Stimulated activated CD4-positive, alpha-beta T cell treated with anti-CD3 and anti-CD28 coated beads, Interleukin-15, amount 100 ng/mL, for 48 hours (primary cell): ENCODE measurements around the gene ARHGAP8.

Experiments
- DNase-seq, 2 donors: peaks; one replicate each; pipeline ENCODE4 v3.0.0-alpha.2; 2020; ENCODE audit warnings: low read depth in 2 of 2

ARHGAP8 gene

DNA sequence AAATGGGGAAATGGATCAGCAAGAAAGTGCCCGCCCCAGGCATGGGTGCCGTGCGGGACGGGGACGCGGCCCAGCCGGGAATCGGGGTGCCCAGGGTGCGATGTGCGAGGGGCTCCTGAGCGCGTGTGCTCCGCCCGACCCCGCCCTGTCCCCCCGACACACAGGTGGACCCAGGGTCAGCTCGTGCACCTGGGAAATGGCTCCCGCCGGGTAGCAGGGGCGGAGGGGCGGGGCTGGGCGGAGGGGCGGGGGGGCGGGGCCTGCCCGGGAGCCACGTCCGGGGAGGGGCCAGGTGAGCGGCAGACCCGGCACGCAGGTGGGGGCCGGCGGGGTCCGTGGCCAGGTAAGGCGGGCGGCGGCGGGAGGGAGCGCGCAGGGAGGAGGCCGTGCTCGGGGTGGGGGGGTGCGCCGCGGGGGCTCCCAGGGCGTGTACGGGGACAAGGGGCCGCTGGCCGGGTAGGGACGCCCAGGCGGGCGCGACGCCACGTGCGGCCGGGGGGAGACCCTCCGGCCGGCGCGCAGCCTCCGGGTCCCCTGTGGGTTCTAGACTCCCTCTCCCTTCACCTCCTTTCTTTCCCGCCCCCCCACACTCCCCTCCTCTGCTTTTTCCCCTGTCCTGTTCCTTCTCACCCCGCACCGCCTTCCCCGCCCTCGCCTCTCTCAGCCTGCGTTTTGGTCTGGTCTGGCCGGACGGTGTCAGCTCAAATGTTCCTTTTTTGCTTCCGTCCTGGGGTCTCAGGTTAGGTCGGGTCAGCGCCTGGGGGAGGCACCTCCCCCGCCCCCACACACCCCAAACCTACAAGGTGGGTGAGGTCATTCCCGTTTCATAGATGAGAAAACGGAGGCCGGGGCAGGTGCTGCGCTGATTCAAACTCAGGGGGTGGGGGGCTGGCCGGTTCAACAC, at the start of gene ARHGAP8:
ARHGAP8 (plus strand) TSS at position 291 of the 904 bp plus-strand sequence. CDS start 33,953 bp downstream, outside the sequence.
- no peak for DNase-seq

GRCh38 chr22:44703255-44703870, 49.0 kb upstream of the ARHGAP8 start:
- DNase-seq, result no peak

DNA sequence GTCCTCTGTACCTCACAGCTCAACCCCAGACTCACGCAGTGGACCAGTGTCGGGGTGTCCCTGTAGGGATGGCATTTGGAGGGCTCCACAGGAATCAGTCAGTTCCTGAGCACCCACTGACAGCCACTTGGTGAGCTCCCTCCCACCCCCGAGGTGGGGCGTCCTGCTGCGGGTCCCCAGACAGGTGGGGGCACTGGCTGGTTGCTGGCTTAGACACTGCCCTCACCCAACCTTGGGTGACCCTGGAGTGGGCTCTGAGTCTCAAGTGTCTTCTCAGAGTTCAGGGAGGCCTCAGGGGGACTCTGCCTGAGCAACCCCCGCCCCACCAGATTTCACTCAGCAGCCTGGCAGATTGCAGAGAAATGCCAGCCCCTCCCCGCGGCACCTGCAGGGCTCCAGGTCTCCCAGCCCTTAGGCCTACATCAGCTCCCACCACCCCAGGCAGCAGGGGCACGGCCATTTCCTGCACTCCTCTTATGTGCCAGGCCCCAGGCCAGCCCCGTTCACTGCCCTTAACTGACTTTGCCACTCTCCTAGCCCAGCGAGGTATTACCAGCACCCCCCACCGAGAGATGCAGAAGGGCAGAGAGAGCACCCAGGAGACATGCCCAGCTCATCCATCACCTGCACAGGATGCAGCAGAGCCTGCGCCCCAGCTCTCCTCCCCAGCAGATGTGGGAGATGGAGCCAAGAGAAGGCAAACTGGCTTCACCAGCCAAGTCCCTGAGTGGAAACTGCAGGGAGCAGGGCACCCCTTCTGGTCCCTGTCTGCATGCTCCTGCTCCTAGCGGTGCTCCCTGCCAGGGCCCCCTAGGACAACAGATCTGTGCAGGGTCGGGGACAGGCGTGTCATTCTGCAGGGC, 48.0 kb upstream of the ARHGAP8 start:
- DNase-seq, result no peak

GRCh38 chr22:44705022-44705297, 47.4 kb upstream of the ARHGAP8 start:
- DNase-seq, result no peak

DNA sequence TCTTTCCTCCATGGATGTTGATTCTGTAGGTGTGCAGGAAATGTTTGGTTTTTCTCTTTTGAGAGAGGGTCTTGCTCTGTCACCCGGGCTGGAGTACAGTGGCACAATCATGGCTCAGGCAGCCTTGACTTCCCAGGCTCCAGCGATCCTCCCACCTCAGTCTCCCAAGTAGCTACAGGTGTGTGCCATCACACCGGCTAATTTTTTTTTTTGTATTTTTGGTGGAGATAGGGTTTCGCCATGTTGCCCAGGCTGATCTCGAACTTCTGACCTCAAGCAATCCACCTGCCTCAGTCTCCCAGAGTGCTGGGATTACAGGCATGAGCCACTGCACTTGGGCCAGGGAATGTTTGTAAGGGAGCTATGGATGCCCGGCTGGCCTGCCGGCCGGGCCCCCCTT, 45.9 kb upstream of the ARHGAP8 start:
- DNase-seq, result no peak

DNA sequence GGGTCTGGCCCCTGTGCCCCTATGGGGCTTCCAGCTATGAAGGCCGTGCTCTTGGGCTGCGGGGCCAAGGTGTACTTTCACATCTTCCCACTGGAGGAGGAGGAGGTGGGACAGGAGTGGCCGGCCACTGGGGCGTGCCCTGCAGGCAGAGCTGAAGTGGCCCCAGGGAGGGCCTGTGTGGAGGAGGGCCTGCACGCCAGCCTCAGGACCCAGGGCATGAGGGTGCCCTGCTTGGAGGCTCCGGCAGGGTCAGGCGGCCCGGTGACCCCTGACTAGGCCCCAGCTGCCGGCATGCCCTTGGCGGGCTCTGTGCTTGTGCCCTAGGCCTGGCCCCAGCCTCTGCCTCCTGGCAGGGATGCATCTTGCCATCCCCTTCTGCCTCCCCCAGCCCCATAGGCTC, 45.2 kb upstream of the ARHGAP8 start:
- no peak for DNase-seq

DNA sequence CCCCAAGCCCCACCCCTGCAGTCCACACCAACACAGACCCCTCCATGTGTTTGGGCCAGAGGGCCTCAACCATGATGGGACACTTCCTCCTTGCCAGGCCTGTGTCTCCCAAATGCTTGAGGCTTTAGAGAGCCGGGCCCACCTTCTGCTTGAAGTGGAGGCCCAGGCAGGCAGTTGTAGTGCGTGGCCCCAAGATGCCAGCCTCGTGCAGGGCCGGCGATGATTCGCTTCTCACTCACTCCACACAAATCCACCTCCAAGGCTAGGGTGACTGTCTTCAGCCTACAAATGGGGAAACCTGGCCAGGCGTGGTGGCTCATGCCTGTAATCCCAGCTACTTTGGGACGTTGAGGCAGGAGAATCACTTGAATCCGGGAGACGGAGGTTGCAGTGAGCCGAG, 44.6 kb upstream of the ARHGAP8 start:
- DNase-seq, result no peak

GRCh38 chr22:44709881-44710392, 42.4 kb upstream of the ARHGAP8 start:
- DNase-seq, result no peak

GRCh38 chr22:44710474-44711240, 41.7 kb upstream of the ARHGAP8 start:
- DNase-seq, result no peak

GRCh38 chr22:44711241-44711560, 41.2 kb upstream of the ARHGAP8 start:
- no peak for DNase-seq

DNA sequence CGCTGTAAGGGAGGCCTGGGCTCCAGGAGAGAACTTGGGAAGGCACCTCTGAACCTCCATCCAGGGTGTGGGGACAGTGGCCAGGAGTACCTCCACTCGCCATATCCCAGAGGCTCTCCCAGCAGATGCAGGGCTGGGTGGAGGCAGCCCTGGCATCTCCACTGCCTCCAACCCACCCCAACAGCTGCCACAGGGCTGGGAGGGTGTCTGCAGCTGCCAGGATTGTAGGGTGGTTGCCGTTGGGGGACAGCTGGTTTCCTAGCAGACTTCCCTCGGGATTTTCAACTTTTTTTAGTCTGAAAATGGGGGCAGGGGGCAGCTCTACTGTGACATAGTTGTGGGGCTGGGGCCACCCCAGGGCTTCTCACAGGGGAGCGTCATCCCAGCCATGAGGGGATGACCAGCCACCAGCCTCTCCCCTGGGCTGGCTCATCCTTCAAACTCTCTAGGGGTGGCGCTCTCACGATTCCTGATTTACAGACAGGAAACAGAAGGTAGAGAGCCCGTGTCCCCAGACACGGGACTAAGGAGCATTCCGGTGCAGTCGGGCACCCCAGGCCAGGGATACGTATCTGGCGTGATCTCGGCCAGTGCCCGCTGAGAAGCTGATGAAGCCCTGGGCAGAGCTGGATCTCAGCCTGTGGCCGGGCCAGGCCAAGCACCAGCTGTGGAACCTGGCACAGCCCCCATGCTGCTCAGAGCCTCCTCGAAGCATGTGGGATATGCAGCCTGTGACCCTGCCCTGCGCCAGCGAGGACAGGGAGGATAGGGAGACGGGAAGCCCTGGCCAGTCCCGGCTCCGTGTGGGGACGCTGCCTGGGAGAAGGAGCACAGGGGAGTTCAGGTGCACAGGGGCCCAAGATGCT, 40.5 kb upstream of the ARHGAP8 start:
- DNase-seq, result no peak

GRCh38 chr22:44712962-44713361, 39.4 kb upstream of the ARHGAP8 start:
- DNase-seq, result no peak

DNA sequence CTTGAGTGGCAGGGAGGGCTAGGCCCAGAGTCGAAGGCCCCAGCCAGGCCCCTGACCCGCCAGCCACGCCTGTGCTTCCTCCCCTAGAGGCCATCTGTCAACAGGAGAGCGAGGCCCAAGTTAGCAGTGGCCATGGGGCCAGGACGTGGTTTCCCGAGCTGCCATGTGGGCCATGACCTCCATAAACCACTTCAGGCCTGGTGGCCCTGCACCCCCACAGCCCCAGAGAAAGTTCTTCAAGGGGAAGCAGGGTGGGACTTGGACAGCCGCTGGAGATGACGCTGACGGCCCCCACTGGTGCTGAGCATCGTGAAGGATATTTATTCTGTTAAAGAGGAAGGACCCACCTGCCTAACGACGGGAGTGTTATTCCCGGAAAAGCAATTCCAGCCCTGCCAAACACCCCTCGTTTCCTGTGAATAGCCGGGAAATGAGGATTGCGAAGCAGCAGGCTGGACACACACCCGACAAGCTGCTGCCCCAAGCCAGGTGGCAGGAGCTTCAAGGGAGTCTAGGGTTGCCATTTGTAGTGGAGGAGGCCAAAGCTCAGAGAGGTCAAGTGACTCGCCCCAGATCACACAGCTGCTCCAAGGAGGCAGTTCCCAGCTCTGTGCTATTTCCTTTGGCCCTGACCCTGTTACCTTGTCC, 37.5 kb upstream of the ARHGAP8 start:
- no peak for DNase-seq

GRCh38 chr22:44718418-44718817, 34.0 kb upstream of the ARHGAP8 start:
- no peak for DNase-seq

GRCh38 chr22:44719586-44720368, 32.6 kb upstream of the ARHGAP8 start:
- DNase-seq, result no peak

DNA sequence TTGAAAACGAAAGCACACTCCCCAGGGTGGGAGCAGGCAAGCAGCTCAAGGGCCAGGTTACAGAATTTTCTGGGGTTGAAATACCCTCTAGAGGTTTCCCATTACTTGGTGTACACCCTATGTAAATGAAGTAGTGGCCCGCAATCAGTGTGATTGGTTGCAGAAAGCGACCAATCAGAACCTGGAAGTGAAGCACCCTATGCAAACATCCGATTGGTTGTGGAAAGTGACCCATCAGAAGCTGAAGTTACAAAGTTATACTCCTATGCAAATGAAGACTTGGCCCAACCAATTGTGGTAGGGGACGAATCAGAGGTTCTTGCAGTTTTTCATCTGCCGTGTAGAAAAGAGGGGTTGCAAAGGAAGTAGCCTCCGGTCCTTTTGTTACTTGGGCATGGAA, 31.2 kb upstream of the ARHGAP8 start:
- no peak for DNase-seq

DNA sequence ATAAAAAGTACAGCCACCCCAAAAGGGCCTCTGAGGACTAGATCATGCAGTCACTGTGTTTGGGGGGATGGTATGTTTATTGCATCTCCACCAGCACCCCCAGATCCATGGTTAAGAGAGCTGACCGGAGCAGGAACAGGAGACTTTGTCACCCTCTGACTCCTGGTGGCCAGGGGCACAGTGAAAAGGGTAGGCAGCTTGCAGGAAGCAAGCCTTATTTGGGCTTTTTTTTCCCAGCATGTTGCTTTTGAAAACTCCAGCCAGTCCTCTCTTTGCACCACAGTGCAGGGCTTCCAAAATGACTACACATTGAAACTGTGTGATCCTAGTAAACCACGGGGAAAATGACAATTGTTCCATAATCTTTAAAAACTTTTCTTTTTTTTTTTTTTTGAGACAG, 29.8 kb upstream of the ARHGAP8 start:
- DNase-seq, result no peak

GRCh38 chr22:44723801-44724200, 28.6 kb upstream of the ARHGAP8 start:
- DNase-seq, result no peak

DNA sequence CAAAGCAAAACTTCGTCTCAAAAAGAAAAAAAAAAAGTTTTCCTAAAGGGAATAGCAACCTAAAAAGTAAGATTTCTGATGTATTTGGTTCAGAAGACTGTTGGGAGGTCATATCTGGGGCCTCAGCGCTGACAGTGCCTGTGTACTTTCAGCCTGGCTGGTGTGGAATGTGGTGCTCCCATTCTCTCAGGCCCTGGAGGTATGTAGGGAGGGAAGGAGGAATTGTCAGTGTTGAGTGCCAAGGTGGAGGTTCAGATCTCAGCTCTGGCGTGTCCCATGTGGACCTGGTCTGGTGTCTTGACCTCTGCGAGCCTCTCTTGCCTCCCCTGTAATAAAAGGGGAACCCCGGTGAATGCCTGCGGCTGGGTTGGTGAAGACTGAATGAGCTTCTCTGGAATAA, 28.0 kb upstream of the ARHGAP8 start:
- no peak for DNase-seq
